A549 (cell line): ENCODE results near the gene SH3PXD2A. TPM values are rescaled to one million over a fixed set of nuclear protein-coding genes. Genes with fewer than 3 reads are reported as not detected.

Source experiments
- ATAC-seq, 2 experiments: fragments of 200-7000 bp in 1 of 2; fragments of >200 bp in 1 of 2; cut with Nextera tagmentation in 1 of 2; cut with Tn5 transposase in 1 of 2; 3 replicates each; pipeline versions ENCODE4 v1.8.0 to v1.9.1; 2018 to 2020; ENCODE audit warnings: mild to moderate bottlenecking in 1 of 2, moderate library complexity in 1 of 2
- CTCF ChIA-PET: fragments of 300-600 bp; sonication (Branson Sonifier 250); formaldehyde crosslinking; extraction: SDS; loops from one replicate; lab custom pipeline; 2021; ENCODE audit warnings: antibody characterized with exemption, inconsistent platforms; lab: Yijun Ruan, JAX
- POLR2A ChIA-PET: fragments of 350-600 bp; formaldehyde crosslinking; extraction: SDS; loops from one replicate; lab custom pipeline; 2021; ENCODE audit warnings: antibody characterized with exemption, inconsistent platforms; lab: Yijun Ruan, JAX
- DNase-seq, 2 experiments: peaks; one replicate each; pipeline versions ENCODE4 v3.0.0 to v3.0.0-alpha.2; 2011 to 2016; ENCODE audit warnings: low read depth in 1 of 2, low spot score in 1 of 2
- FAIRE-seq: peaks from 2 replicates; lab custom pipeline; 2011; peaks lifted over from hg19 to GRCh38; lab: Jason Lieb, UNC
- H3K27ac ChIP-seq, 2 experiments: fragments of >200 bp; sonication (Bioruptor Twin); formaldehyde crosslinking; 3 replicates each; pipeline ENCODE4 v1.5.1; 2016 to 2017
- H3K4me1 ChIP-seq: fragments of >200 bp; sonication (Bioruptor Twin); formaldehyde crosslinking; 3 replicates; pipeline ENCODE4 v1.6.1; 2016
- H3K4me2 ChIP-seq: fragments of >200 bp; sonication (Bioruptor Twin); formaldehyde crosslinking; 3 replicates; pipeline ENCODE4 v1.6.1; 2016
- H3K4me3 ChIP-seq: fragments of >200 bp; sonication (Bioruptor Twin); formaldehyde crosslinking; 3 replicates; pipeline ENCODE4 v1.5.1; 2016
- H3K9me3 ChIP-seq: fragments of >200 bp; sonication (Bioruptor Twin); formaldehyde crosslinking; 3 replicates; pipeline ENCODE4 v1.6.1; 2016
- CEBPB ChIP-seq, 2 experiments: fragments of >200 bp in 1 of 2; sonication (Bioruptor Twin) in 1 of 2; formaldehyde crosslinking in 1 of 2; IDR thresholded peaks; 2 replicates each; pipeline ENCODE4 v1.6.1; 2012 to 2016
- CHD4 ChIP-seq: fragments of 200-600 bp; sonication (generic); IDR thresholded peaks from 2 replicates; pipeline ENCODE4 v1.6.1; 2016; ENCODE audit warnings: antibody characterized with exemption, mild to moderate bottlenecking, borderline replicate concordance
- EHF ChIP-seq: fragments of 250-450 bp; sonication (Bioruptor Pico); IDR thresholded peaks from 2 replicates; pipeline ENCODE4 v1.5.0; 2020; ENCODE audit warnings: mild to moderate bottlenecking
- EHMT2 ChIP-seq: fragments of 200-600 bp; sonication (generic); IDR thresholded peaks from 2 replicates; pipeline ENCODE4 v1.6.1; 2016; ENCODE audit warnings: antibody characterized with exemption, low read depth, mild to moderate bottlenecking, moderate library complexity
- EP300 ChIP-seq, 2 experiments: fragments of >200 bp; sonication (Bioruptor Twin); formaldehyde crosslinking; IDR thresholded peaks; 2 replicates in 1 of 2; 3 replicates in 1 of 2; pipeline ENCODE4 v1.6.1; 2016 to 2017
- FOSL2 ChIP-seq, 2 experiments: fragments of 450-650 bp in 1 of 2; fragments of >200 bp in 1 of 2; sonication (Bioruptor Twin) in 1 of 2; formaldehyde crosslinking; IDR thresholded peaks; 2 replicates each; pipeline versions ENCODE4 v1.5.0 to v1.6.1; 2016 to 2020; ENCODE audit warnings: mild to moderate bottlenecking in 1 of 2, moderate library complexity in 1 of 2
- HDAC2 ChIP-seq: fragments of 200-600 bp; sonication (generic); IDR thresholded peaks from 2 replicates; pipeline ENCODE4 v1.6.1; 2016
- HOXB5 ChIP-seq: fragments of 250-450 bp; sonication (Bioruptor Pico); IDR thresholded peaks from 2 replicates; pipeline ENCODE4 v1.5.0; 2020; ENCODE audit warnings: mild to moderate bottlenecking, moderate library complexity
- JUN ChIP-seq, 2 experiments: fragments of >200 bp; sonication (Bioruptor Twin); formaldehyde crosslinking; IDR thresholded peaks; 2 replicates in 1 of 2; 3 replicates in 1 of 2; pipeline ENCODE4 v1.6.1; 2016 to 2017
- JUNB ChIP-seq: fragments of >200 bp; sonication (Bioruptor Twin); formaldehyde crosslinking; IDR thresholded peaks from 2 replicates; pipeline ENCODE4 v1.6.1; 2016
- MAFK ChIP-seq: fragments of 450-650 bp; IDR thresholded peaks from 2 replicates; pipeline ENCODE4 v1.6.1; 2014; ENCODE audit not compliant: partially characterized antibody
- NFE2L2 ChIP-seq: fragments of 150-350 bp; conservative IDR thresholded peaks from 2 replicates; pipeline ENCODE4 v1.6.1; 2014; ENCODE audit warnings: low read length
- NPAS2 ChIP-seq: fragments of 250-450 bp; sonication (Bioruptor Pico); IDR thresholded peaks from 2 replicates; pipeline ENCODE4 v1.8.0; 2022; ENCODE audit warnings: mild to moderate bottlenecking, moderate library complexity, borderline replicate concordance
- NR3C1 ChIP-seq: fragments of >200 bp; sonication (Bioruptor Twin); formaldehyde crosslinking; IDR thresholded peaks from 3 replicates; pipeline ENCODE4 v1.6.1; 2017
- POLR2A ChIP-seq: IDR thresholded peaks from 2 replicates; pipeline ENCODE4 v1.6.1; 2012; ENCODE audit warnings: mild to moderate bottlenecking, low read length
- POLR2AphosphoS2 ChIP-seq: conservative IDR thresholded peaks from 2 replicates; pipeline ENCODE4 v1.6.1; 2012; ENCODE audit warnings: low read length, improper control_type of control experiment, inconsistent platforms
- TP53 ChIP-seq: fragments of 250-450 bp; sonication (Bioruptor Pico); IDR thresholded peaks from 2 replicates; pipeline ENCODE4 v1.5.0; 2021; ENCODE audit warnings: mild to moderate bottlenecking, moderate library complexity
- ZC3H11A ChIP-seq: fragments of 450-650 bp; IDR thresholded peaks from 2 replicates; pipeline ENCODE4 v1.6.1; 2014; ENCODE audit warnings: antibody characterized with exemption, mild to moderate bottlenecking
- ZNF302 ChIP-seq: fragments of 250-450 bp; sonication (Bioruptor Pico); IDR thresholded peaks from 2 replicates; pipeline ENCODE4 v1.9.0; 2021; ENCODE audit warnings: inconsistent platforms, mild to moderate bottlenecking, moderate library complexity
- WGBS: methylation state at CpG from one replicate; pipeline ENCODE4 v1.1.6; 2017; ENCODE audit errors: missing lambda C conversion rate; 5-methylcytosine and 5-hydroxymethylcytosine counted together
- polyA plus RNA-seq, 4 experiments: library from polyadenylated mRNA; depleted of rRNA in 3 of 4; stranded (reverse); fragments of >200 nt; fragmentation: RNase III in 1 of 4; extraction: RNeasy Plus Mini Kit Qiagen cat#74134 plus additional on column Dnase treatment in 1 of 4; gene quantifications; 2 replicates in 3 of 4; 3 replicates in 1 of 4; pipeline ENCODE4 v1.2.3, GENCODE V29; 2011 to 2017
- TF ChIP-seq, protein P1 (sequence below): fragments of 150-350 bp; IDR thresholded peaks from 2 replicates; pipeline ENCODE4 v1.6.1; 2014; ENCODE audit warnings: low read depth, mild to moderate bottlenecking, low read length
- TF ChIP-seq, protein P2 (sequence below): fragments of 250-450 bp; sonication (Bioruptor Pico); IDR thresholded peaks from 2 replicates; pipeline ENCODE4 v1.5.0; 2021; ENCODE audit warnings: mild to moderate bottlenecking, moderate library complexity, borderline replicate concordance

The SH3PXD2A gene
- polyA plus RNA-seq, 2 of the 4 experiments (the other 2 are of a cell fraction): 2.4 to 3.9 TPM

DNA sequence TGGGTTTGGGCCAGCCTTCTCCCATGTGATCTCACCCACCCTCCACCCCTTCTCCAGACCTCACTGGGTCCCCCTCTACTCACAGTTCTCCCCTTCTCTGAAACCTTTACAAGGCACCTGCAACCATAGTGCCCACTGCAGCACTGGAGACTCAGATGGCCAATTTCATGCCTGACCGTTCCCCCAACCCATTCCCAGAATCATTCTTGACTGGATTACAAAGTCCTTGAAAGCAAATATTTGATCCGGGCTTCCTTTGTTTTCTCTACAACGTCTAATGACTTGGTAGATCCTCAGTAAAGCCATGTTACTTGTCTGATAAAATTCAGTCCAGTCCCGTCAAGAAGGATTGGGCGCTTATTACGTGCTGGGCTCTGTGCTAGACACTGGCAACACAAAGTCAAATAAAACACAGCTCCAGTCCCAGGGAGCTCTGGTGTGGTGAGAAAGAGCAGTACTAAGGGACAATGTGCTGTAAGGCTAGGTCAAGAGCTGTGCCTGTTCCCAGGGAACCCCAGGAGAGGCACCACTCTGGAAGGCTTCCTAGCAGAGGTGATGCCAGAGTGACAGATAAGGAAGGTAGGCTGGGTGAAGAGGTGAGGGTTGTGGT, 36.5 kb downstream of the SH3PXD2A start:
- CTCF ChIA-PET: interaction anchor here (1.3 to 2.1 kb wide), 4 partner anchors 9 to 106 kb away, joined by 3 to 8 read pairs (median 4); partner anchors contain the start of gene SH3PXD2A
- WGBS: 50% methylated on average over 6 of the region's 6 CpGs
- no peak for FAIRE-seq
- POLR2A ChIA-PET: no interaction called here
- TF ChIP-seq ZC3H11A: no peak
- TF ChIP-seq HDAC2: no peak
- no peak for TF ChIP-seq JUNB
- no peak for TF ChIP-seq CEBPB (IDR thresholded peaks at IDR 0.05)
- TF ChIP-seq HOXB5: no peak
- TF ChIP-seq JUN (IDR thresholded peaks at IDR 0.05): no peak
- no peak for TF ChIP-seq POLR2AphosphoS2
- TF ChIP-seq EHMT2: no peak
- TF ChIP-seq CHD4: no peak
- TF ChIP-seq EHF (CRISPR knock-in tag): no peak
- TF ChIP-seq MAFK: no peak
- TF ChIP-seq FOSL2 (IDR thresholded peaks at IDR 0.05): no peak
- no peak for TF ChIP-seq FOSL2 (CRISPR knock-in tag; IDR thresholded peaks at IDR 0.05)
- TF ChIP-seq NPAS2: no peak
- TF ChIP-seq, protein P1, sequence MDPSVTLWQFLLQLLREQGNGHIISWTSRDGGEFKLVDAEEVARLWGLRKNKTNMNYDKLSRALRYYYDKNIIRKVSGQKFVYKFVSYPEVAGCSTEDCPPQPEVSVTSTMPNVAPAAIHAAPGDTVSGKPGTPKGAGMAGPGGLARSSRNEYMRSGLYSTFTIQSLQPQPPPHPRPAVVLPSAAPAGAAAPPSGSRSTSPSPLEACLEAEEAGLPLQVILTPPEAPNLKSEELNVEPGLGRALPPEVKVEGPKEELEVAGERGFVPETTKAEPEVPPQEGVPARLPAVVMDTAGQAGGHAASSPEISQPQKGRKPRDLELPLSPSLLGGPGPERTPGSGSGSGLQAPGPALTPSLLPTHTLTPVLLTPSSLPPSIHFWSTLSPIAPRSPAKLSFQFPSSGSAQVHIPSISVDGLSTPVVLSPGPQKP: no peak
- TF ChIP-seq, all 56 proteins: peak for 0
- Histone ChIP-seq H3K4me2 (peak overlapping the region; percentile 31), H3K4me1 (peaks cover 47% of the 10 kb centered on the region), H3K4me3 (no peak overlapping the region), H3K27ac (peak overlapping the region; percentile 12 to 66; a peak in 4 of 6 replicates), H3K9me3 (no peaks in the 10 kb centered on the region)
- DNase-seq (no peak), ATAC-seq (peak in 1 of 2 experiments; percentile 47; a peak in 3 of 6 replicates)

DNA sequence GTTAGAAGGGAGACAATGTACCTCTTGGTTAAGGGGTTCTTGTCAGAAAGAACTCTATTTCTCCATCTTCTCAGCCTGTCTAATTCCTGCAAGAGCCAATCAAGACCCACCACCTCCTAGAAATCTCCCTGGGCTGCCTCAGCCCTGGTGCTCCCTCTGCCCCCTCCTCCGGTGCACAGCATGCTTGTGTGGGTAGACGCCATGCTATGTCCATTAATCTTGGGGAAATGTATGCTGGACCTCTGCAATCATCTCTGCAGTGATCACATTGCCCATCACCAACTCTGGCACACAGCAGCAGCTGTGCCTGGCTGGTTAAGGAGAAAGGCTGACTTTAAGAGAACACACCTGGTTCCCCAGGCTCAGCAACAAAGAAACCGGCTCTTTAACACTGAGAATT, 37.3 kb downstream of the SH3PXD2A start:
- peaks cover 49% of the 10 kb centered on the region for H3K4me1 ChIP-seq
- TF ChIP-seq EP300 (IDR thresholded peaks at IDR 0.05) (no peak), POLR2A (no peak), ZNF302 (no peak)
- TF ChIP-seq, protein P2, sequence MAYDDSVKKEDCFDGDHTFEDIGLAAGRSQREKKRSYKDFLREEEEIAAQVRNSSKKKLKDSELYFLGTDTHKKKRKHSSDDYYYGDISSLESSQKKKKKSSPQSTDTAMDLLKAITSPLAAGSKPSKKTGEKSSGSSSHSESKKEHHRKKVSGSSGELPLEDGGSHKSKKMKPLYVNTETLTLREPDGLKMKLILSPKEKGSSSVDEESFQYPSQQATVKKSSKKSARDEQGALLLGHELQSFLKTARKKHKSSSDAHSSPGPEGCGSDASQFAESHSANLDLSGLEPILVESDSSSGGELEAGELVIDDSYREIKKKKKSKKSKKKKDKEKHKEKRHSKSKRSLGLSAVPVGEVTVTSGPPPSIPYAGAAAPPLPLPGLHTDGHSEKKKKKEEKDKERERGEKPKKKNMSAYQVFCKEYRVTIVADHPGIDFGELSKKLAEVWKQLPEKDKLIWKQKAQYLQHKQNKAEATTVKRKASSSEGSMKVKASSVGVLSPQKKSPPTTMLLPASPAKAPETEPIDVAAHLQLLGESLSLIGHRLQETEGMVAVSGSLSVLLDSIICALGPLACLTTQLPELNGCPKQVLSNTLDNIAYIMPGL (CRISPR knock-in tag): no peak
- TF ChIP-seq, all 56 proteins: peak for 0
- no peak for DNase-seq
- peak overlapping the region; percentile 12 to 66; a peak in 4 of 6 replicates for H3K27ac ChIP-seq
- CTCF ChIA-PET: interaction anchor here (1.6 to 2.1 kb wide), 3 partner anchors 10 to 106 kb away, joined by 3 to 8 read pairs (median 4); partner anchors contain the start of gene SH3PXD2A
- H3K4me2 ChIP-seq: peak overlapping the region; percentile 31; the same call in 2 of the 3 replicates
- no peak overlapping the region for H3K4me3 ChIP-seq
- no peaks in the 10 kb centered on the region for H3K9me3 ChIP-seq
- ATAC-seq: peak in 1 of 2 experiments; percentile 11; a peak in 1 of 6 replicates
- POLR2A ChIA-PET: no interaction called here
- 73% methylated on average over 3 of the region's 3 CpGs for WGBS
- no peak for FAIRE-seq

DNA sequence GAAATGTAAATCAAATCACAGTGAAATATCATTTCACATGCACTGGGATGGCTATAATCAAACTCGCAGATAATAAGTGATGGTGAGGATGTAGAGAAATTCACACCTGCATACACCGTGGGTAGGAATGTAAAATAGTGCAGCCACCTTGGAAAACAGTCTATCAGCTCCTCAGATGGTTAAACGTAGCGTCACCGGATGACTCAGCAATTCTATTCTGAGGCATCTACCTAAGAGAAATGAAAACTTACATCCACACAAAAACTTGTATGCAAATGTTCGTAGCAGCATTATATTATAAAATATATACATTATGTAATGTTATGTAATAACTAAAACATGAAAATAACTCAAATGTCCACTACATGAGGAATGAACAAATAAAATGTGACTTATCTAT, 38.9 kb downstream of the SH3PXD2A start:
- H3K27ac ChIP-seq: peak overlapping the region; percentile 71 to 75
- ATAC-seq (peak in 1 of 2 experiments; percentile 56; a peak in 2 of 6 replicates), FAIRE-seq (no peak), DNase-seq (peak in 1 of 2 experiments; percentile 70)
- H3K9me3 ChIP-seq: no peaks in the 10 kb centered on the region
- 43% methylated on average over 6 of the region's 6 CpGs for WGBS
- H3K4me2 ChIP-seq: peak overlapping the region; percentile 42
- POLR2A ChIA-PET: no interaction called here
- CTCF ChIA-PET: interaction anchor here (0.7 kb wide), 1 partner anchor 15 kb away, joined by 3 read pairs; no protein-coding TSS in a partner anchor
- no peak overlapping the region for H3K4me3 ChIP-seq
- no peak for TF ChIP-seq FOSL2 (IDR thresholded peaks at IDR 0.05)
- peak; percentile 70 for TF ChIP-seq FOSL2 (CRISPR knock-in tag; IDR thresholded peaks at IDR 0.05)
- TF ChIP-seq JUNB: 0 out of 2 replicates have a peak, but pooled peaks have one; percentile 11
- peak; percentile 99 for TF ChIP-seq NFE2L2
- TF ChIP-seq MAFK: peak; percentile 98
- TF ChIP-seq POLR2A: no peak
- no peak for TF ChIP-seq TP53 (CRISPR knock-in tag)
- TF ChIP-seq NR3C1: no peak
- H3K4me1 ChIP-seq: peaks cover 49% of the 10 kb centered on the region
